ENCODE results near the gene PARN. TPM values are rescaled to one million over a fixed set of nuclear protein-coding genes. Genes with fewer than 3 reads are reported as not detected.
A peak's percentile ranks its signal among the peaks of the same experiment; 100 is the strongest.

PARN gene
- total and polyA plus RNA-seq, 2 of the 4 experiments (the other 2 are of a cell fraction) = 24.6 to 25.1 TPM

DNA sequence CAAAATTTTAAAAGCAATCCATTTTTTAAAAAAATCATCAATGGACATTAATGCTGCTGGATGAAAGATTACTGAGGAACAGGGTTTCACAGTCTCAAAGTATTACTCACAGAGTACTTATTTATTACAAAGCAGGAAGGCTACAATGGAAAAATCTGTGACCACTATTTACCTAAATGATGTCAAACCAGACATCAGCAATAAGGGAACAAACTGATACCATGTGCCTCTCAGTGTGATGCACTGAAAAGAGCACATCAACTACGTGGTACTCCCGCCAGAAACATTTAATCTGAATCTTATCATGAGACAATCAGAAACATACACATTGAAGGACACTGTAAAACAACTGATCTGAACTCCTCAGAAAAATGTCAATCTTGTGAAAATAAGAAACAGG lies 124.2 kb downstream of the PARN start:
- no TSS peak for BruUV-seq (replicated peaks)
- H3K9me1 ChIP-seq (ENCODE audit: insufficient read depth, low read length) = peaks cover 20% of the 10 kb centered on the region
- dilution Hi-C loops (cut with HindIII; ENCODE audit: low sequenced_read_pairs, unreplicated experiment) (no loop called here), in situ Hi-C loops (cut with MboI; ENCODE audit: low sequenced_read_pairs) (no loop called here), intact Hi-C loops (cut with micrococcal nuclease) (no loop called here)
- no peak overlapping the region for H3K9ac ChIP-seq (ENCODE audit: low read depth, low read length)
- H3K36me3 ChIP-seq (ENCODE audit: control insufficient read depth, insufficient read depth, low read length) = no peaks in the 10 kb centered on the region
- H3K27ac ChIP-seq (ENCODE audit: insufficient read depth, low read length) = no peak overlapping the region
- no peak overlapping the region for H2BK120ac ChIP-seq (ENCODE audit: low read depth, low read length)
- H2BK20ac ChIP-seq (ENCODE audit: low read depth, low read length) = no peak overlapping the region
- H3K56ac ChIP-seq (ENCODE audit: extremely low read depth, insufficient read depth, low read length) = no peak overlapping the region
- H4K8ac ChIP-seq (ENCODE audit: low read depth in 2 of 2, low read length in 2 of 2) = no peak overlapping the region
- H3K4me3 ChIP-seq (ENCODE audit: insufficient read depth, low read depth, low read length) = no peak overlapping the region
- H4K5ac ChIP-seq (ENCODE audit: low read depth, low read length) = no peak overlapping the region
- no peaks in the 10 kb centered on the region for H3K27me3 ChIP-seq (ENCODE audit: control insufficient read depth, insufficient read depth, low read length)
- no peak for ATAC-seq (ENCODE audit: low read depth)
- no peak overlapping the region for H2AFZ ChIP-seq (replicated peaks; ENCODE audit: low read length, poor library complexity)
- no peak overlapping the region for H3K18ac ChIP-seq (ENCODE audit: low read depth, low read length)
- no peaks in the 10 kb centered on the region for H3K9me3 ChIP-seq (ENCODE audit: control insufficient read depth, insufficient read depth, low read length)
- no peak overlapping the region for H4K91ac ChIP-seq (ENCODE audit: insufficient read depth, low read depth, low read length)
- no peaks in the 10 kb centered on the region; the same call in 1 of the 2 replicates for H4K20me1 ChIP-seq (ENCODE audit: insufficient read depth, low read length)
- peaks cover 6 to 30% of the 10 kb centered on the region in 2 experiments for H3K79me1 ChIP-seq (ENCODE audit: low read depth in 1 of 2, low read length in 2 of 2)
- WGBS, 2 experiments (ENCODE audit: extremely low coverage in 2 of 2, insufficient read length in 1 of 2) = no CpG with 5 or more reads among the region's 2 CpGs
- no peak overlapping the region for H2AK9ac ChIP-seq (replicated peaks; ENCODE audit: low read depth, low read length, poor library complexity)
- ChIA-PET POLR2A (ENCODE audit: unreplicated experiment) (no interaction called here), CTCF (no interaction called here)
- H3K14ac ChIP-seq (replicated peaks; ENCODE audit: low read depth, low read length) = no peak overlapping the region
- H3K23ac ChIP-seq (ENCODE audit: low read depth, low read length) = no peak overlapping the region
- H2AK5ac ChIP-seq (ENCODE audit: low read depth, low read length) = 0 out of 2 replicates have a peak overlapping the region, but pooled peaks have one; percentile 31
- peak; percentile 79 for DNase-seq
- no peak for TF ChIP-seq NFE2L2 (IDR thresholded peaks at IDR 0.05; ENCODE audit: low read depth, low read length)
- 0 out of 2 replicates have a peak, but pooled peaks have one; percentile 21 for TF ChIP-seq MXI1 (IDR thresholded peaks at IDR 0.05; ENCODE audit: borderline replicate concordance, low read depth, low read length)
- H2BK15ac ChIP-seq (ENCODE audit: low read depth, low read length) = no peak overlapping the region
- H3K4me1 ChIP-seq (ENCODE audit: control insufficient read depth, insufficient read depth, low read length) = peaks cover 23% of the 10 kb centered on the region
- no peak overlapping the region for H2BK5ac ChIP-seq (ENCODE audit: low read depth, low read length, poor library complexity, severe bottlenecking)
- no peak overlapping the region for H3K4me2 ChIP-seq (ENCODE audit: low read depth, low read length)
- no peak overlapping the region for H3K4ac ChIP-seq (ENCODE audit: low read depth, low read length)
